Cardiac muscle cell (in vitro differentiated cells and primary cell): ENCODE data around the gene RGL3. TPM values are rescaled to one million over a fixed set of nuclear protein-coding genes. Genes with fewer than 3 reads are reported as not detected.

Experiments
- DNase-seq, 2 donors: peaks; one replicate each; pipeline versions ENCODE4 v3.0.0 to v3.0.0-alpha.2; 2010 to 2017; ENCODE audit warnings: low read depth in 1 of 2, low spot score in 1 of 2
- H3K27ac ChIP-seq: fragments of 200-600 bp; sonication (generic); 2 replicates; pipeline ENCODE4 v1.5.1; 2016
- H3K27me3 ChIP-seq: fragments of 200-600 bp; sonication (generic); 2 replicates; pipeline ENCODE4 v1.6.0; 2016; ENCODE audit warnings: control low read depth
- H3K36me3 ChIP-seq: fragments of 200-600 bp; sonication (generic); 2 replicates; pipeline ENCODE4 v1.5.1; 2016; ENCODE audit warnings: control low read depth
- H3K4me1 ChIP-seq: fragments of 200-600 bp; sonication (generic); 2 replicates; pipeline ENCODE4 v1.8.1; 2017; ENCODE audit warnings: low read depth, mild to moderate bottlenecking, mixed run types
- H3K4me3 ChIP-seq: fragments of 200-600 bp; sonication (generic); 2 replicates; pipeline ENCODE4 v1.5.1; 2016; ENCODE audit warnings: mild to moderate bottlenecking
- H3K9me3 ChIP-seq: fragments of 200-600 bp; sonication (generic); 2 replicates; pipeline ENCODE4 v1.5.1; 2017; ENCODE audit warnings: low read depth, mild to moderate bottlenecking, control low read depth
- CTCF ChIP-seq: IDR thresholded peaks from 2 replicates; pipeline ENCODE4 v1.5.1; 2012; ENCODE audit warnings: low read depth, mild to moderate bottlenecking, low read length
- polyA plus RNA-seq: library from polyadenylated mRNA; unstranded; fragments of >200 nt; fragmentation: Nextera tagmentation; extraction: Ambion mirVana; gene quantifications from 2 replicates; pipeline ENCODE4 v1.2.1, GENCODE V29; 2016
- total RNA-seq: library from RNA; depleted of rRNA; stranded (reverse); fragments of >200 nt; gene quantifications from 2 replicates; pipeline ENCODE4 v1.2.3, GENCODE V29; 2016

RGL3 gene
- total and polyA plus RNA-seq, 2 experiments from 2014 or later: 32.2 to 52.1 TPM

- peaks cover 1% of the 10 kb centered on the region for H3K4me1 ChIP-seq
- no peaks in the 10 kb centered on the region for H3K36me3 ChIP-seq
- peaks cover 34% of the 10 kb centered on the region for H3K27me3 ChIP-seq
- H3K27ac ChIP-seq: no peak overlapping the region
- no peak for TF ChIP-seq CTCF
- no peak for DNase-seq
- no peak overlapping the region for H3K4me3 ChIP-seq
- H3K9me3 ChIP-seq: no peaks in the 10 kb centered on the region
Measured at GRCh38 chr19:11425719-11426457, 6.8 kb upstream of the RGL3 start.

- H3K4me3 ChIP-seq: no peak overlapping the region
- no peak overlapping the region for H3K27ac ChIP-seq
- H3K9me3 ChIP-seq: no peaks in the 10 kb centered on the region
- H3K27me3 ChIP-seq: peaks cover 47% of the 10 kb centered on the region
- H3K4me1 ChIP-seq: peaks cover 6% of the 10 kb centered on the region
- no peak for TF ChIP-seq CTCF
- no peaks in the 10 kb centered on the region for H3K36me3 ChIP-seq
- DNase-seq: no peak
Measured at GRCh38 chr19:11423791-11424181, 4.7 kb upstream of the RGL3 start.

GRCh38 chr19:11423164-11423790, 4.2 kb upstream of the RGL3 start:
- no peak for TF ChIP-seq CTCF
- Histone ChIP-seq H3K27ac (no peak overlapping the region), H3K9me3 (no peaks in the 10 kb centered on the region), H3K4me3 (no peak overlapping the region), H3K4me1 (peaks cover 6% of the 10 kb centered on the region), H3K36me3 (no peaks in the 10 kb centered on the region), H3K27me3 (peaks cover 47% of the 10 kb centered on the region)
- no peak for DNase-seq

GRCh38 chr19:11422163-11423065, 3.3 kb upstream of the RGL3 start:
- Histone ChIP-seq H3K27ac (no peak overlapping the region), H3K9me3 (no peaks in the 10 kb centered on the region), H3K27me3 (peaks cover 47% of the 10 kb centered on the region), H3K4me3 (no peak overlapping the region), H3K36me3 (no peaks in the 10 kb centered on the region), H3K4me1 (peaks cover 6% of the 10 kb centered on the region)
- TF ChIP-seq CTCF: no peak
- DNase-seq: peak; percentile 34 to 73

- DNase-seq: peak; percentile 31 to 54
- Histone ChIP-seq H3K36me3 (no peaks in the 10 kb centered on the region), H3K9me3 (no peaks in the 10 kb centered on the region), H3K27me3 (peaks cover 47% of the 10 kb centered on the region), H3K4me3 (no peak overlapping the region), H3K27ac (no peak overlapping the region), H3K4me1 (peaks cover 6% of the 10 kb centered on the region)
- TF ChIP-seq CTCF: no peak
Measured at GRCh38 chr19:11421371-11422098, 2.4 kb upstream of the RGL3 start.
